ENCODE data around the gene PNPLA6.

PNPLA6 gene

GRCh38 chr19:7494416-7495098 lies 41.0 kb upstream of the PNPLA6 start:
- no peak overlapping the region for H3K4me3 ChIP-seq (replicated peaks in 1 of 2; ENCODE audit: low read depth in 2 of 2, low read length in 2 of 2)
- DNase-seq (ENCODE audit: low read depth in 2 of 2), result peak; percentile 52 to 65
- peak; percentile 34 for TF ChIP-seq CTCF (IDR thresholded peaks at IDR 0.05; ENCODE audit: low read depth, low read length)

GRCh38 chr19:7497292-7497691 lies 38.2 kb upstream of the PNPLA6 start:
- DNase-seq (ENCODE audit: low read depth in 2 of 2), result peak in 1 of 2 donors; percentile 21
- TF ChIP-seq CTCF (IDR thresholded peaks at IDR 0.05; ENCODE audit: low read depth, low read length), result peak; percentile 46

GRCh38 chr19:7500811-7501450 lies 34.6 kb upstream of the PNPLA6 start:
- peak overlapping the region in 1 of 2 donors; percentile 42 for H3K4me3 ChIP-seq (replicated peaks in 1 of 2; ENCODE audit: low read depth in 2 of 2, low read length in 2 of 2)
- TF ChIP-seq CTCF (IDR thresholded peaks at IDR 0.05; ENCODE audit: low read depth, low read length), result no peak
- peak; percentile 23 to 51 for DNase-seq (ENCODE audit: low read depth in 2 of 2)

More at GRCh38 chr19:7497292-7497691, 38.2 kb upstream of the PNPLA6 start:
- H3K4me3 ChIP-seq (replicated peaks in 1 of 2; ENCODE audit: low read depth in 2 of 2, low read length in 2 of 2), result no peak overlapping the region

GRCh38 chr19:7502552-7502951 lies 33.0 kb upstream of the PNPLA6 start:
- DNase-seq (ENCODE audit: low read depth in 2 of 2), result no peak
- TF ChIP-seq CTCF (IDR thresholded peaks at IDR 0.05; ENCODE audit: low read depth, low read length), result no peak
- no peak overlapping the region for H3K4me3 ChIP-seq (replicated peaks in 1 of 2; ENCODE audit: low read depth in 2 of 2, low read length in 2 of 2)

DNA sequence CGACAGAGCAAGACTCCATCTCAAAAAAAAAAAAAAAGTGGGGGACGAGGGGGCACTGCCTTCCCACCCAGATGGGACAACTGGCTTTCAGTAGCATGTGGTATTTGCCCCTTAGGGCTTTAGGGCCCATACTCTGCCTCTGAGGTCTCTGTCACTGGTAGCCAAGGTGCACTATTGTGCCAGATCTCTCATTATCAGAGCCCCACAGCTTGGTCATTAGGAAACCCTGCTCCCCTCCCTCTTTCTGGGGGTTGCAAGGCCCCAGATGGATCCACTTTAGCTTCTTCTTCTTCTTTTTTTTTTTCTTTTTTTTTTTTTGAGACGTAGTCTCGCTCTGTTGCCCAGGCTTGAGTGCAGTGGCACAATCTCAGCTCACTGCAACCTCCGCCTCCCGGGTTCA lies 30.8 kb upstream of the PNPLA6 start:
- DNase-seq (ENCODE audit: low read depth in 2 of 2), result no peak
- TF ChIP-seq CTCF (IDR thresholded peaks at IDR 0.05; ENCODE audit: low read depth, low read length), result no peak
- H3K4me3 ChIP-seq (replicated peaks in 1 of 2; ENCODE audit: low read depth in 2 of 2, low read length in 2 of 2), result no peak overlapping the region

DNA sequence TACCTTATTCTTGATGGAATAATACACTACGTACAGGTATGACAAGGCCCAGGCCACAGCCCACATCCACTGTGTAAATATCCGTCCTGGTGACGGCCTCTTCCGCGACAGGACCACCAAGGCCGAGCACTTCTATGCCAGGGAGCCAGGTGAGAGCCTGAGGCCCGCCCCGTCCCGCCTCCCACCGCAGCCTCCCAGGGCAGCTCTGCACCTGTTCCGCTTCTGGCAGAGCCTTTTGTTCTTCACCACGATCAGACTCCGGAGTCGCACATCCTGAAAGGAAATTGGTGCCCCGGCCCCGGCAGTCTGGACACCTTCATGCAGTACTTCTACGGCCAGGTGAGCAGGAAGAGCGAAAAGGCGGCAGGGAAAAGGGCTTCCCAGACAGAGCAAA lies 30.2 kb upstream of the PNPLA6 start:
- H3K4me3 ChIP-seq (replicated peaks in 1 of 2; ENCODE audit: low read depth in 2 of 2, low read length in 2 of 2), result no peak overlapping the region
- no peak for TF ChIP-seq CTCF (IDR thresholded peaks at IDR 0.05; ENCODE audit: low read depth, low read length)
- DNase-seq (ENCODE audit: low read depth in 2 of 2), result no peak
